A673 (cell line): ENCODE results near the gene CNTNAP4. TPM values are rescaled to one million over a fixed set of nuclear protein-coding genes. Genes with fewer than 3 reads are reported as not detected.

Source experiments
- BruUV-seq: library from RNA; stranded (reverse); fragments of 400-500 nt; replicated peaks from 2 replicates; lab custom pipeline; 2021; lab: Mats Ljungman, UMichigan
- CTCF ChIA-PET: fragments of 300-600 bp; sonication (Branson Sonifier 250); formaldehyde crosslinking; loops from one replicate; lab custom pipeline; 2022; ENCODE audit warnings: antibody characterized with exemption; lab: Charles Lee
- POLR2A ChIA-PET: fragments of 300-600 bp; sonication (Branson Sonifier 250); formaldehyde crosslinking; loops from one replicate; lab custom pipeline; 2022; ENCODE audit warnings: antibody characterized with exemption; ENCODE audit not compliant: low non-redundant PET; lab: Charles Lee
- DNase-seq: peaks from one replicate; pipeline ENCODE4 v3.0.0-alpha.2; 2015; ENCODE audit warnings: low spot score
- H3K27ac ChIP-seq: fragments of 200-600 bp; sonication (generic); 2 replicates; pipeline ENCODE4 v1.5.1; 2016; ENCODE audit warnings: mixed run types, low read depth, mild to moderate bottlenecking, mixed read lengths, antibody characterized with exemption, low read length; ENCODE audit not compliant: poor library complexity, severe bottlenecking
- H3K27me3 ChIP-seq: fragments of 200-600 bp; sonication (generic); replicated peaks from 2 replicates; pipeline ENCODE4 v1.6.1; 2017; ENCODE audit warnings: mixed run types, low read depth, mild to moderate bottlenecking, mixed read lengths, antibody characterized with exemption, low read length; ENCODE audit not compliant: insufficient read depth, poor library complexity
- H3K36me3 ChIP-seq: fragments of 200-600 bp; sonication (generic); 2 replicates; pipeline ENCODE4 v1.6.1; 2016; ENCODE audit warnings: mixed run types, mild to moderate bottlenecking, mixed read lengths, antibody characterized with exemption, low read length; ENCODE audit not compliant: insufficient read depth, poor library complexity, severe bottlenecking
- H3K4me1 ChIP-seq: fragments of 200-600 bp; sonication (generic); 2 replicates; pipeline ENCODE4 v1.6.1; 2017; ENCODE audit warnings: mixed run types, mild to moderate bottlenecking, mixed read lengths, antibody characterized with exemption, low read length; ENCODE audit not compliant: insufficient read depth, poor library complexity, severe bottlenecking
- H3K4me3 ChIP-seq: fragments of 200-600 bp; sonication (generic); 2 replicates; pipeline ENCODE4 v1.5.1; 2016; ENCODE audit warnings: low read depth, mixed run types, mild to moderate bottlenecking, mixed read lengths, low read length; ENCODE audit not compliant: poor library complexity, severe bottlenecking
- H3K9me3 ChIP-seq: fragments of 200-600 bp; sonication (generic); 2 replicates; pipeline ENCODE4 v1.6.1; 2016; ENCODE audit warnings: mixed run types, low read depth, mild to moderate bottlenecking, mixed read lengths, antibody characterized with exemption, low read length; ENCODE audit not compliant: poor library complexity, severe bottlenecking
- CTCF ChIP-seq: fragments of 300-800, 200-600 bp; sonication (generic); conservative IDR thresholded peaks from 2 replicates; pipeline ENCODE4 v1.5.1; 2017; ENCODE audit warnings: low read depth, mild to moderate bottlenecking, antibody characterized with exemption, low read length, moderate library complexity, mixed read lengths
- EZH2 ChIP-seq: fragments of 200-600 bp; sonication (generic); IDR thresholded peaks from 2 replicates; pipeline ENCODE4 v1.6.1; 2017; ENCODE audit warnings: borderline replicate concordance, low read depth, mild to moderate bottlenecking, mixed read lengths, antibody characterized with exemption, low read length; ENCODE audit not compliant: poor library complexity, severe bottlenecking
- intact Hi-C: fragments of 100-400 bp; cut with micrococcal nuclease; formaldehyde crosslinking; loops from one replicate; pipeline ENCODE4 v1.10.0; 2022; ENCODE audit not compliant: unreplicated experiment
- total RNA-seq: library from RNA; stranded (reverse); gene quantifications from 2 replicates; pipeline ENCODE4 v1.2.3, GENCODE V29; 2021

The CNTNAP4 gene
- total RNA-seq, 1 experiment from 2014 or later, result not detected

- Histone ChIP-seq H3K36me3 (no peaks in the 10 kb centered on the region), H3K27ac (no peak overlapping the region), H3K4me3 (no peak overlapping the region), H3K9me3 (no peaks in the 10 kb centered on the region), H3K27me3 (no peaks in the 10 kb centered on the region), H3K4me1 (no peaks in the 10 kb centered on the region)
- ChIA-PET POLR2A (no interaction called here), CTCF (no interaction called here)
- intact Hi-C loops, result no loop called here
- no peak for DNase-seq
- no TSS peak for BruUV-seq
- no peak for TF ChIP-seq CTCF
- no peak for TF ChIP-seq EZH2
Observed at GRCh38 chr16:76390476-76390875, 113.3 kb downstream of the CNTNAP4 start.

GRCh38 chr16:76396977-76397376, 119.8 kb downstream of the CNTNAP4 start:
- Histone ChIP-seq H3K4me1 (no peaks in the 10 kb centered on the region), H3K27ac (no peak overlapping the region), H3K9me3 (no peaks in the 10 kb centered on the region), H3K4me3 (no peak overlapping the region), H3K36me3 (no peaks in the 10 kb centered on the region), H3K27me3 (no peaks in the 10 kb centered on the region)
- POLR2A ChIA-PET, result no interaction called here
- CTCF ChIA-PET, result no interaction called here
- DNase-seq, result no peak
- BruUV-seq, result no TSS peak
- intact Hi-C loops, result no loop called here
- TF ChIP-seq CTCF, result no peak

GRCh38 chr16:76409706-76410105, 132.5 kb downstream of the CNTNAP4 start:
- Histone ChIP-seq H3K27me3 (peaks cover 4% of the 10 kb centered on the region), H3K4me3 (no peak overlapping the region), H3K27ac (no peak overlapping the region), H3K36me3 (no peaks in the 10 kb centered on the region), H3K9me3 (no peaks in the 10 kb centered on the region), H3K4me1 (no peaks in the 10 kb centered on the region)
- no TSS peak for BruUV-seq
- no peak for TF ChIP-seq CTCF
- no peak for TF ChIP-seq EZH2
- DNase-seq, result no peak
- POLR2A ChIA-PET, result no interaction called here
- CTCF ChIA-PET, result no interaction called here
- intact Hi-C loops, result no loop called here
